Measurements from ENCODE around the gene HOXA3.

HOXA3 gene

DNA sequence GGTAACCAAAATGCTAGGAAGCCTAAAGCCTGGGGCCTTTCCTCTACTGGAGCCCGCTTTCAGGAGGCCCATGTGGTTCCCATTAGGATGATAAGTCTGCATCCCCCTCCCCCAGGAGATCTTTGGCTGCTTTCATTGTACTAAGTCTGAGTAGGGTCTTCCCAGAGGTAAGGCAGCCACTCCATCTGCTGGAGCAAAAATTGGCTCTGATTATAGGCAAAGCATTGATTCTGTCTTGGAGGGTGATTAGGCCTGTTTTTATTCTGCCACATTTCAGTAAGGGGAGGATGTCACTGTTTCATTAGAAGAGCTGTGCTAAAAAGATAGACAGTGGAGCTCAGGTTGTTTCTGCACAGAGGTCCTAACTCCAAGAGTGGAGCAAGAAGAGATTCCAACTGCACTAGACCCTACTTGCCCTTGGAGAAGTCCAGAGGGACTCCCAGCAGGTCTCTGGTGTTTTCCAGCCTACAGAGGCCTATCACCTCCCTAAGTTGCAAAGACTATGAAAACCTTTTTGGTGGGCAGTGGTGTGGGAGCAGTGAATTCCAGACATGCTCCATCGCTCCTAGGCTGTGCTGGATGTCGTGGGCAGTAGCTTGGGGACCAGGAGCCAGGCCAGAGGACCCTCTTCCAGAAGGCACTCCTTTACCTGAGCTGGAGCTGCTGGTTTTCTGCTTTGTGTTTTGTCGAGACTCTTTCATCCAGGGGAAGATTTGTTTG lies 42.8 kb downstream of the HOXA3 start:
- Histone ChIP-seq H3K36me3 (ENCODE audit: control insufficient read depth, insufficient read depth, low read length) (no peaks in the 10 kb centered on the region), H3K4me3 (ENCODE audit: low read length) (no peak overlapping the region), H3K27ac (ENCODE audit: low read length) (no peak overlapping the region), H3K27me3 (ENCODE audit: control insufficient read depth, insufficient read depth, low read length) (peaks cover 92% of the 10 kb centered on the region), H3K4me1 (ENCODE audit: control insufficient read depth, insufficient read depth, low read length) (peaks cover 6% of the 10 kb centered on the region; the same call in 1 of the 2 replicates), H3K9me3 (ENCODE audit: control insufficient read depth, insufficient read depth, low read length) (no peaks in the 10 kb centered on the region)
- DNase-seq (ENCODE audit: low read depth, low spot score): no peak
- no CpG with 5 or more reads among the region's 4 CpGs for WGBS (ENCODE audit: insufficient coverage, insufficient read length)

DNA sequence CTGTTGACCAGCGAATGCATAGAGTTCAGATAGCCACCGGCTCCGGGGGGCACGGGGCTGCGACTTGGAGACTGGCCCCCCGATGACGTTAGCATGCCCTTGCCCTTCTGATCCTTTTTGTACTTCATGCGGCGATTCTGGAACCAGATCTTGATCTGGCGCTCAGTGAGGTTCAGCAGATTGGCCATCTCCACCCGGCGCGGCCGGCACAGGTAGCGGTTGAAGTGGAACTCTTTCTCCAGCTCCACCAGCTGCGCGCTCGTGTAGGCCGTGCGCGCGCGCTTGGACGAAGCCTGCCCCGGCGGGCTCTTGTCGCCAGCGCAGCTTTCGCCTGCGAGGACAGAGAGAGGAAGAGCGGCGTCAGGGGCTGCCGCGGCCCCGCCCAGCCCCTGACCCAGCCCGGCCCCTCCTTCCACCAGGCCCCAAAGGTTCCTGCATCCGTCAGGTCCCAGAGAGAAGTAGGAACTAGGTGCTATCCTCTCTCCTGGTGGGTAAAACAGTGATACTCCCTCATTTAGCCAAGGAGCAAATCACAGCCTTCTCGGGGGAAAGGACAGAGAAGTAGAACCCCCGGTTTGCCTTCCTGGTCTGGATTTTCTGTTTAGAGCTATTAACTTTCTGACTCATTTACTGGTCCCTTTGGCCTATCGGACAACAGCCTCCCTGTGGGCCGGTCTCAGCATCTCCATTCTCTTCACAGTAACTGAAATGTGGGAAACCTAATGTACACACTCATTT lies 43.8 kb downstream of the HOXA3 start:
- H3K4me3 ChIP-seq (ENCODE audit: low read length): no peak overlapping the region; the same call in 1 of the 2 replicates
- H3K27me3 ChIP-seq (ENCODE audit: control insufficient read depth, insufficient read depth, low read length): peaks cover 97% of the 10 kb centered on the region
- WGBS (ENCODE audit: insufficient coverage, insufficient read length): no CpG with 5 or more reads among the region's 41 CpGs
- H3K9me3 ChIP-seq (ENCODE audit: control insufficient read depth, insufficient read depth, low read length): no peaks in the 10 kb centered on the region
- no peaks in the 10 kb centered on the region for H3K36me3 ChIP-seq (ENCODE audit: control insufficient read depth, insufficient read depth, low read length)
- peaks cover 6% of the 10 kb centered on the region; the same call in 1 of the 2 replicates for H3K4me1 ChIP-seq (ENCODE audit: control insufficient read depth, insufficient read depth, low read length)
- no peak for DNase-seq (ENCODE audit: low read depth, low spot score)
- H3K27ac ChIP-seq (ENCODE audit: low read length): no peak overlapping the region

DNA sequence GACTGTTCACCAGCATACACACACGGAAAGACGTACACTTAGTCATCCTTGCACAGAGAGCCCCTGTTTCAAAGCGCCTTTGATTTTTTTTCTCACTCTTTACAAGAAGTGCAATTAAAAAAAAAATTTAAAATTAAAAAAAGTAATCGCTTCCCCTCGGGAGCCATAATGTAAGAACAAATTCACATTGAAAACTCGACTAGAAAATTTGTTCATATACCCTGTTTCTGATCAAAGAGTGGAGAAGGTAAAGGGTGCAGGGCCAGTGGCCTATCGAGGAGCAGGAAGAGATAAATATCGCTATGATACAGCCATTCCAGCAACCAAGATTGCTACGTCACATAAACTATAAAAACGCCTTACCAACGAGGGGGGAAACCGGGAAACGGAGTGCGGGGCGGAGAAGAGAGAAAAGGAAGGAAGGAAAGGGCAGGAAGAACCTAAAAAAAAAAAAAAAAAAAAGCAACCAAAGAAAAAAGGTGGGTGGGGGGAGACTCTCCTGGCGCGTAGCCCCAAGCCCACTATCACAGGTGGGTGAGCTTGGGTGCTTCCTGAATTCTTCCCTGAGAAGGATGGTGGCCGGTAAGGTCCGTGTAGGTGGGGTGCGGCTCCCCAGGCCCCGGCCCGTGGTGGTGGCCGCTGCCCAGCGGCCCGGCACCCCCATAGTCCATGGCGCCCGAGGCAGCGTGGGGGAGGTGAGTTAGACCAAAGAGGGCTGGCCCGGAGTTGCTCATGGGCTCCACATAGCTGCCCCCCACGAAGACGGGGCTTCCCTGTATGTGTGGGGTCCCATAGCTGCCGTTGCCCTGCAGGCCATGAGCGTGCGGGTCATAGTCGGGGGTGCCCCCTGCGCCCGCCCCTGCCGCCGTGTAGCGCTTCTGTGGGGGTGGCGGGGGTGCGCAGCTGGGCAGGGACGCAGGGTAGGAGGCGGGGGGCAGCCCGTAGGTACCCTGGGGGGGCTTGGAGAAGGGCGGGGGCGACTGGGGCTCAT lies 44.7 kb downstream of the HOXA3 start:
- Histone ChIP-seq H3K27me3 (ENCODE audit: control insufficient read depth, insufficient read depth, low read length) (peaks cover 97% of the 10 kb centered on the region), H3K9me3 (ENCODE audit: control insufficient read depth, insufficient read depth, low read length) (no peaks in the 10 kb centered on the region), H3K4me1 (ENCODE audit: control insufficient read depth, insufficient read depth, low read length) (peaks cover 7% of the 10 kb centered on the region; the same call in 1 of the 2 replicates), H3K4me3 (ENCODE audit: low read length) (no peak overlapping the region; the same call in 1 of the 2 replicates), H3K36me3 (ENCODE audit: control insufficient read depth, insufficient read depth, low read length) (no peaks in the 10 kb centered on the region), H3K27ac (ENCODE audit: low read length) (no peak overlapping the region)
- DNase-seq (ENCODE audit: low read depth, low spot score): no peak
- no CpG with 5 or more reads among the region's 47 CpGs for WGBS (ENCODE audit: insufficient coverage, insufficient read length)

DNA sequence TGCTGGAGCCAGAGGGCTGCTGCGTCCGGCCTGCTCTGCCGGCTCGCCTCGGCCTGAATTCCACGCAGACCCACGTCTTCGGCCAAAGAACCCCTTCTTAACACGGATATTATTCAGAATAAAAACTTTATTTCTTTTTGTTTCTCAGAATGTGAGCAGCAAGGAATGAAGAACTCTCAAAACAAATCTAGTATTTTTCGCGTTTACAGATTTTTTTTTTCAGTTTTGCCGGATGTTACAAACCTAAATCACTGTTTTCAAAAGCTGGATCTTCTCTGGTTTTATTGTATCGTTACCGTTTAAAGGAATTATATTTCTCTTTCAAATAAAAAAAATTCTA lies 45.5 kb downstream of the HOXA3 start:
- no peak overlapping the region for H3K4me3 ChIP-seq (ENCODE audit: low read length)
- H3K27ac ChIP-seq (ENCODE audit: low read length): no peak overlapping the region
- peaks cover 96% of the 10 kb centered on the region for H3K27me3 ChIP-seq (ENCODE audit: control insufficient read depth, insufficient read depth, low read length)
- no CpG with 5 or more reads among the region's 14 CpGs for WGBS (ENCODE audit: insufficient coverage, insufficient read length)
- no peaks in the 10 kb centered on the region for H3K36me3 ChIP-seq (ENCODE audit: control insufficient read depth, insufficient read depth, low read length)
- H3K4me1 ChIP-seq (ENCODE audit: control insufficient read depth, insufficient read depth, low read length): peaks cover 7% of the 10 kb centered on the region; the same call in 1 of the 2 replicates
- no peaks in the 10 kb centered on the region for H3K9me3 ChIP-seq (ENCODE audit: control insufficient read depth, insufficient read depth, low read length)
- no peak for DNase-seq (ENCODE audit: low read depth, low spot score)

DNA sequence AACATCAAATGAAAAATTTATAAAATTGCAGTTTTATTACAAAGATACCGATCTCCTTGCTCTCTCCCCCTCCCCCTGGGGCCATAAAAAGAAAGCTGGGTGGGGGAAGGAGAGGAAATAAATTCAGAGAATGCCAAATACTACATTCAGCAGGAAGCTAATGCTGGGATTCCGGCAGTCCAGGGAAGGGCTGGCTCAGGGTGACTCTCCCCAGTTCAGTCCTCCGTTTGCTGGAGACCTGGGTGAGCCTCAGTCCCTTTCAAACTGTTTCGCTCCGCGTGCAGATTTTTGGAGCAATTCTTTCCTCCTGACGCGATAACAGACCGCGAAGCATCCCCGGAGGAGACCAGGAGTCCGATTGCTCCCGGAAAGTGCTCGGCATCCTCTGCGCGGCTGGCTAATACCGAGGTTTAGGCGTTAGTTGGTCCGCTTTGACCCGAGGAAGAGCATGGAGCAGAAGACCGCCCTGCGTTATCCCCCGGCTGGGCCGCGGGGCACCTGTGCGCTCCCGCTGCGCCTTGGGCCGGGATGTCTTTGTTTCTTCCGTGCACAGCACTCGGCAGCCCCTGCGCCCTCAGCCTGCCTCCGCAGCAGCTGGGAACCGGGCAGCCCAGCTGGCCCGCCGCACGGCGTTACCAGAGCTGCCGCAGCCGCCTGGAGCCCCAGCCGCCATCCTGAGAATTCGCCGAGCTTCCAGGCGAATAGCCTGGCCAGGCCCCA lies 46.0 kb downstream of the HOXA3 start:
- WGBS (ENCODE audit: insufficient coverage, insufficient read length): no CpG with 5 or more reads among the region's 44 CpGs
- DNase-seq (ENCODE audit: low read depth, low spot score): no peak
- peaks cover 7% of the 10 kb centered on the region; the same call in 1 of the 2 replicates for H3K4me1 ChIP-seq (ENCODE audit: control insufficient read depth, insufficient read depth, low read length)
- H3K36me3 ChIP-seq (ENCODE audit: control insufficient read depth, insufficient read depth, low read length): no peaks in the 10 kb centered on the region
- no peak overlapping the region for H3K27ac ChIP-seq (ENCODE audit: low read length)
- no peaks in the 10 kb centered on the region for H3K9me3 ChIP-seq (ENCODE audit: control insufficient read depth, insufficient read depth, low read length)
- H3K4me3 ChIP-seq (ENCODE audit: low read length): no peak overlapping the region
- peaks cover 96% of the 10 kb centered on the region for H3K27me3 ChIP-seq (ENCODE audit: control insufficient read depth, insufficient read depth, low read length)

DNA sequence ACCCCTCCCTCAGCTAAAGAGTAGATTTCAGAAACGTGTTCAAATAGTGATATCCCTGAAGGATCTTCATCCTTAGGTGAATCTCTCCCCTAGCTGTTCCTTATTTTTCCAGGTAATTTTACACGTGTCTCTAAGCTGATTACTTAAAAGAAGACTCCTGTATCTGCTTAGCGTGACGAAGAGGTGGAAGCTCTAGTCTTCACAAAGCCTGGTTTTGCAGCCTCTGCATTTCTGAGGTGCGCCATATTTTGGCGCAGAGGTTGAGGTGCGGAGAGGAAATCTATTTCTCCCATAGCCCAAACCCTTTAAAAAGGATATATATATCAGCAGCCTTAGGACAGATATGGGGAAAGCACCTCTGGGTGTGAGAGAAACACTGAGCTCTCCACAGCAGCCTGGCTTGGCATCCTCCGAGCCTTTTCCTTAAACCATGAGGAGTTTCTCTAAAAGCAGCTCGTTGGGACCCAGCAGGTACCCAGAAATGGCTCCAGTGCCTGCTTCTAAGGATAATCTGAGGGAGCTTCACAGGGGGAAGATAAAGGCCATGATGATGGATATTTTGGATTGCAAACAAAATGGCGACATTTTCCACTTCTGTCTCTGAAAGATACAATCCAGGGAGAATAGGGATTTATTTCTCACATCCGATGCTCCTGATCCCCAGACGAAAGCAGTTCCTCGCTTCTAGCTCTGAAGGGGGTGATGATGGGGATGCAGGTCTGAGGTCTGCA lies 46.9 kb downstream of the HOXA3 start:
- Histone ChIP-seq H3K27me3 (ENCODE audit: control insufficient read depth, insufficient read depth, low read length) (peaks cover 96% of the 10 kb centered on the region), H3K4me3 (ENCODE audit: low read length) (no peak overlapping the region), H3K27ac (ENCODE audit: low read length) (no peak overlapping the region), H3K36me3 (ENCODE audit: control insufficient read depth, insufficient read depth, low read length) (no peaks in the 10 kb centered on the region), H3K9me3 (ENCODE audit: control insufficient read depth, insufficient read depth, low read length) (no peaks in the 10 kb centered on the region), H3K4me1 (ENCODE audit: control insufficient read depth, insufficient read depth, low read length) (peaks cover 7% of the 10 kb centered on the region; the same call in 1 of the 2 replicates)
- no CpG with 5 or more reads among the region's 13 CpGs for WGBS (ENCODE audit: insufficient coverage, insufficient read length)
- no peak for DNase-seq (ENCODE audit: low read depth, low spot score)

DNA sequence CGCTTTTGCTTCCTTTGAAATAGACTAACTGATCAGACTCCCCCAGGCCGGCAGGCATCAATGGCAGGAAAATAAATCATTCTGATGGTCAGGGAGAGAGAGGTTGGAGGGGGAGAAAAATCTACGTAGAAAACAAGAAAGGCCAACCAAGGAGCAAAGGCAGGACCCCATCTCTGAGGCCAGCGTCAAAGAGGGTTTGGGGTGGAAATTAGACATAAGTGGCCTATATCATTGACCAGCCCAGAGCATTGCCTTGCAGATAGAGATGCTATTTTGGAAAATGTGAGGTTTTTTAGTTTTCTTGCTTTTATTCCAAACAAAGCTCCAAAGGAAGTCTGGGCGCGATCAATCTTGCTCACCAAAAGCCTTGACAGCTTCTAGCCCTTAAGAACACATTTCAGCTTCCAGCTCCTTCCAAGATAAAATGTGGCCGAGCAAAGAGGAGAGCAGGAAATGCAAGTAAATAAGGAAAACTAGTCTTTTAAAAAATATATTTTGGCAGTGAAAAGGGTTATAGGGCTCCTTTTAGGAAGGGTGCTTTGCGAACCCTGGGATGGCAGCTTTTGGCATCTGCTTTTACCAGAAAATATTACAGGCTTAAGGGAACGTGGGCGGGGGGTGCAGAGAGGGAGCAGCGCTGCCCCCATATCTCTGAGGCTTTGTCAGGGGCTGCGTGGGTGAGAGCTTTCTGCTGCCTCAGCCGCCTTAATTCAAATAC lies 47.9 kb downstream of the HOXA3 start:
- H3K27me3 ChIP-seq (ENCODE audit: control insufficient read depth, insufficient read depth, low read length): peaks cover 93% of the 10 kb centered on the region
- no CpG with 5 or more reads among the region's 13 CpGs for WGBS (ENCODE audit: insufficient coverage, insufficient read length)

DNA sequence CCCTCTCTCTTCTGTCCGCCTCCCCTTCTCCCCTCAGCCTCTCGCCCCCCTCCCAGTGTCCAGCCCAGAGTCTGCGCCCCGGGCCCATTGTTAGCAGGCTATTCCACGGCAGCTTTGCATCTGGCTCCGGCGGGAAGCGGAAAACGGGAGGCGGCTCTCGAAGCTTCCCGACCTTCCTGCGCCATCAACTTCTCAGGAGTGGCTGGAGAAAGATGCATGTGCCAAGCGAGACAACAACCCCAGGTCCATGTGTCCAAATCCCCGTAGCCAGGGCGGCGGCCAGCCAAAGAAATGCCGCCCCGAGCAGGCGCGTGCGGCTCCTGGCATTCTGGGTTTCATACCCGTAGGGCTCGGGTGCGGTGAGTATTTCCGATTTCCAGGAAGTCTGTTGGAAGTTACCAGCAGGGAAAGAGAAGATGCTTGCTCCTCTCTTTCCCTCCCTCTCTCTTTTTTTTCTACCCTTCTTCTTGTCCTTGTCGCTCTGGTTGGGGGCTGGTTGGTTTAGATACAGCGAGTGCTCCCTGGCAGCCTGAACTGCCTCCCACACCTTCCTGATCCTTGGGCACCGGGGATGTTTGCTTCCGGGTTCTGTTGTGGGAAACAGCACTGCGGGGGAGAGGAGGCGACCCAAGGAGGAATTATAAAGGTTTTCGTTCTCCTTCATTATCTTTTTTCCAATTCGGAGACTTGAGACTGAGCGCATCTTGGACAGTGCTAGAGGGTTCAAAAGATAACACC lies 48.7 kb downstream of the HOXA3 start:
- Histone ChIP-seq H3K36me3 (ENCODE audit: control insufficient read depth, insufficient read depth, low read length) (no peaks in the 10 kb centered on the region), H3K27ac (ENCODE audit: low read length) (no peak overlapping the region), H3K27me3 (ENCODE audit: control insufficient read depth, insufficient read depth, low read length) (peaks cover 93% of the 10 kb centered on the region), H3K9me3 (ENCODE audit: control insufficient read depth, insufficient read depth, low read length) (no peaks in the 10 kb centered on the region), H3K4me3 (ENCODE audit: low read length) (no peak overlapping the region), H3K4me1 (ENCODE audit: control insufficient read depth, insufficient read depth, low read length) (peaks cover 7% of the 10 kb centered on the region; the same call in 1 of the 2 replicates)
- no CpG with 5 or more reads among the region's 35 CpGs for WGBS (ENCODE audit: insufficient coverage, insufficient read length)
- no peak for DNase-seq (ENCODE audit: low read depth, low spot score)

More for the DNA sequence above, 47.9 kb downstream of the HOXA3 start:
- DNase-seq (ENCODE audit: low read depth, low spot score): no peak
- no peak overlapping the region for H3K27ac ChIP-seq (ENCODE audit: low read length)
- H3K4me1 ChIP-seq (ENCODE audit: control insufficient read depth, insufficient read depth, low read length): peaks cover 7% of the 10 kb centered on the region; the same call in 1 of the 2 replicates
- H3K9me3 ChIP-seq (ENCODE audit: control insufficient read depth, insufficient read depth, low read length): no peaks in the 10 kb centered on the region
- no peaks in the 10 kb centered on the region for H3K36me3 ChIP-seq (ENCODE audit: control insufficient read depth, insufficient read depth, low read length)
- H3K4me3 ChIP-seq (ENCODE audit: low read length): no peak overlapping the region

Data from iPS DF 6.9 (cell line).